Tongue (tissue), 2 donors: ENCODE measurements around the gene KIFAP3. TPM values are rescaled to one million over a fixed set of nuclear protein-coding genes. Genes with fewer than 3 reads are reported as not detected.
"Not testable (repeated sequence)": the region's sequence is repeated elsewhere in the genome, so short reads cannot be mapped to it uniquely, and the experiment has no call there.

Experiments
- DNase-seq: peaks from one replicate; pipeline ENCODE4 v3.0.0-alpha.2; 2015
- total RNA-seq: library from RNA; depleted of rRNA; stranded (reverse); fragments of >200 nt; gene quantifications from one replicate; pipeline ENCODE4 v1.2.3, GENCODE V29; 2014

KIFAP3 gene
- total RNA-seq, 1 donor from 2014 or later: 58.2 TPM

DNA sequence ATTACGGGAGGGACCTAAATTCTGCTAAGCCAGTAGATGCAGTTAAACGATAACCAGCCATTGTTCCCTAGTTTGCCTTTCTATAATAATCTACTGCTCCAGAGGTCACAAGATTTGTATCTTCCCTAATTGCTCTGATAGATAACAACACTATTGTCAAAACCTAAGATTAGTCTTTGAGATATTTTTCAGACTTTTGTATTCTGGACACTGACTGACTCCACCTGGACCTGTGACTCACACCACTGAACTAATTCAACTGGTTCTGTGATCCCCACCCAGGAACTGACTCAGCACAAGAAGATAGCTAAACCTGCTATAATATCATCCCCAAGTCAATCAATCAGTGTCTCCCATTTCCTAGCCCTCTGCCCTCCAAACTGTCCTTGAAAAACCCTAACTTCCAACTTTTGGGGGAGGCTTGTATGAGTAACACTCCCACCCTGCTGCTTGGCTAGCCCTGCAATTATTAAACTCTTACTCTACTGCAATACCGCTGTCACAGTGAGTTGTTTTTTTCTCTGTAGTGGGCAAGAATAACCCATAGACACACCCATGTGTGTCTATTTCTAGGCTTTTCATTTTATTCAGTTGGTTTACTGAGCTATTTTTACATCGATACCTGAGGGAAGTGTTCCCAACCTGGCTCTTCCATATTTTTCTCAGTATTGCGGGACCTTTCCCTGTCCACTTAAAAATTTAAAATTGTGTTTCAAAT, 11.2 kb downstream of the KIFAP3 start:
- DNase-seq: no peak

DNA sequence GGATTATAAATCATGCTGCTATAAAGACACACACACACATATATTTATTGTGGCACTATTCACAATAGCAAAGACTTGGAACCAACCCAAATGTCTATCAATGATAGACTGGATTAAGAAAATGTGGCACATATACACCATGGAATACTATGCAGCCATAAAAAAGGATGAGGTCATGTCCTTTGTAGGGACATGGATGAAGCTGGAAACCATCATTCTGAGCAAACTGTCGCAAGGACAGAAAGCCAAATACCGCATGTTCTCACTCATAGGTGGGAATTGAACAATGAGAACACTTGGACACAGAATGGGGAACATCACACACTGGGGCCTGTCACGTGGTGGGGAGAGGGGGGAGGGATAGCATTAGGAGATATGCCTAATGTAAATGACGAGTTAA, 12.8 kb downstream of the KIFAP3 start:
- DNase-seq: not testable (repeated sequence)

DNA sequence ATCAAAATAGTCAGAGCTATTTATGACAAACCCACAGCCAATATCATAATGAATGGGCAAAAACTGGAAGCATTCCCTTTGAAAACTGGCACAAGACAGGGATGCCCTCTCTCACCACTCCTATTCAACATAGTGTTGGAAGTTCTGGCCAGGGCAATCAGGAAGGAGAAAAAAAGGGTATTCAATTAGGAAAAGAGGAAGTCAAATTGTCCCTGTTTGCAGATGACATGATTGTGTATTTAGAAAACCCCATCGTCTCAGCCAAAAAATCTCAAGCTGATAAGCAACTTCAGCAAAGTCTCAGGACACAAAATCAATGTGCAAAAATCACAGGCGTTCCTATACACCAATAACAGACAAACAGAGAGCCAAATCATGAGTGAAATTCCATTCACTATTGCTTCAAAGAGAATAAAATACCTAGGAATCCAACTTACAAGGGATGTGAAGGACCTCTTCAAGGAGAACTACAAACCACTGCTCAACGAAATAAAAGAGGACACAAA, 14.4 kb downstream of the KIFAP3 start:
- DNase-seq: not testable (repeated sequence)

DNA sequence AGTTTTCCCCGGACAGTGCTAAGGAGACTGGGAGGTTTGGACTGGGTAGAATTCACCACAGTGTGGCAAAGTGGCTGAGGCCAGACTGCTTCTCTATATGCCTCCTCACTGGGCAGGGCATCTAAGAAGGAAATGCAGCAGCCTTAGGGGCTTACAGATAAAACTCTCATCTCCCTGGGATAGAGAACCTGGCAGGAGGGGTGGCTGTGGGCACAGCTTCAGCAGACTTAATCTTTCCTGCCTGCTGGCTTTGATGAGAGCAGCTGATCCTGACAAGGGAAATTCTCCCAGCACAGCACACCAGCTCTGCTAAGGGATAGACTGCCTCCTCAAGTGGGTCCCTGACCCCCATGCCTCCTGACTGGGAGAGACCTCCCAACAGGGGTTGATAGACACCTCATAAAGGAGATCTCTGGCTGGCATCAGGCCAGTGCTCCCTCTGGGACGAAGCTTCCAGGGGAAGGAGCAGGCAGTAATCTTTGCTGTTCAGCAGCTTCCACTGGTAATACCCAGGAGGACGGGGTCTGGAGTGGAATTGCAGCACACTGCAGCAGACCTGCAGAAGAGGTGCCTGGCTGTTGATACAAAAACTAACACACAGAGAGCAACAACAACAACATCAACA, 25.2 kb downstream of the KIFAP3 start:
- DNase-seq: peak; percentile 7

DNA sequence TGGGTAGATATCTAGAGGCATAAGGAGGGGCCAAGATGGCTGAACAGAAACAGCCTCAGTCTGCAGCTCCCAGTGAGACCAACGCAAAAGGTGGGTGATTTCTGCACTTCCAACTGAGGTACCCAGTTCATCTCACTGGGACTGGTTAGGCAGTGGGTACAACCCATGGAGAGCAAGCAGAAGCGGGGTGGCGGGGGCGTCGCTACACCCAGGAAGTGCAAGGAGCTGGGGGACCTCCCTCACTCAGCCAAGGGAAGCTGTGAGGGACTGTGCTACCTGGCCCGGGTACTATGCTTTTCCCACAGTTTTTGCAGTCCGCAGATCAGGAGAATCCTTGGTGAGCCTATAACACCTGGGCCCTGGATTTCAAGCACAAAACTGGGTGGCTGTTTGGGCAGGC, 26.0 kb downstream of the KIFAP3 start:
- DNase-seq: no peak

DNA sequence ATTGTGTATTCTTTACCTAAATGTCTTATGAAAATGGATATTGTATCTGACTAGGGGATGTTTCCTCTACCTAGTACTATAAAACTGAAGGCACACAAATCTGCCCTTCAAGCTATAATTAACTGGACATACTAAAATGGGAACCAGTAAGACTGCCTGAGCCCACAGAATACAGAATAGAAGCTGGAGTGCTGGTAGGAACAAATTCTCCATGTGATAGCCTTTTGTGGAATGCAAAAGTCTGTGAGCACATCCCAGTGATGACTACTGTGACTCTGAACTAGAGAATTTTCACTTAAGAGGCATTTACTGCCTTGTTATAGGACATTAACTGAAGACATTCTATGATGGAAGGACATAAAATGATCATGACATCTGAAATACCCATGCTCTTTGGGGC, 30.3 kb downstream of the KIFAP3 start:
- DNase-seq: no peak

DNA sequence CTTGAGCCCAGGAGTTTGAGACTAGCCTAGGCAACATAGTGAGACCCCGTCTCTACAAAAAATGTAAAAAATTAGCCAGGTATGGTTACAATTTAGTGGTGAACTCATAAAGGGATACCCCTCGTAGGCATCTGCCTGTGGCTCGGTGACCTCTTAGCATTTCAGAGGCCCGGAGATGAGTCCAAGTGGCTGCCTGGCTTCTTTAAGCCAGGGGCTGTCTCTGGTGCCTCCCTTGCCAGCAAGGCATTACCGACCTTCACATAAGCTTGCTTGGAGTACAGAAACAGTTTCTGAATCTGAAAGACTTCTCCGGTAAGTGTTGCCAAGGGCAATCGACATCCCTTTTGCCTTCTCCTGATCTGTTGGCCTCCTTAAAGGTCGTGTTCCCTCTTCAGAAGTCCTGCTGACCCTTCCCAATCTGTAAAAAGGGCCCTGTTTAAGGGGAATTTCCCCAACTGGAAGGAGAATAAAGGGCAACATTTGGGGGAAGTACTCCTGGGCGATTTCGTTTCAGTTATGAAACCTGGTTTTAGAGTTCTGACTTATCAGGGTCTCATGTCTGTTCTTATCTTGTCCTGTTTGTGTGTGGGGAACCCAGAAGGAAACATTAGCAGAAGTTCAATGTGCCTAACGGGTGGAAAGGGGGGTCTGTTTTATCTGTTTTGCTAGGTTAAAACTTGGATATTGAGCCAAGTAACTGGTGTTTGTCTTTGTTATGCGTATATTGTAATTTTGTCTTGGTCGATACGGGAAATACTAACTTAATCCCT, 32.9 kb downstream of the KIFAP3 start:
- DNase-seq: no peak

DNA sequence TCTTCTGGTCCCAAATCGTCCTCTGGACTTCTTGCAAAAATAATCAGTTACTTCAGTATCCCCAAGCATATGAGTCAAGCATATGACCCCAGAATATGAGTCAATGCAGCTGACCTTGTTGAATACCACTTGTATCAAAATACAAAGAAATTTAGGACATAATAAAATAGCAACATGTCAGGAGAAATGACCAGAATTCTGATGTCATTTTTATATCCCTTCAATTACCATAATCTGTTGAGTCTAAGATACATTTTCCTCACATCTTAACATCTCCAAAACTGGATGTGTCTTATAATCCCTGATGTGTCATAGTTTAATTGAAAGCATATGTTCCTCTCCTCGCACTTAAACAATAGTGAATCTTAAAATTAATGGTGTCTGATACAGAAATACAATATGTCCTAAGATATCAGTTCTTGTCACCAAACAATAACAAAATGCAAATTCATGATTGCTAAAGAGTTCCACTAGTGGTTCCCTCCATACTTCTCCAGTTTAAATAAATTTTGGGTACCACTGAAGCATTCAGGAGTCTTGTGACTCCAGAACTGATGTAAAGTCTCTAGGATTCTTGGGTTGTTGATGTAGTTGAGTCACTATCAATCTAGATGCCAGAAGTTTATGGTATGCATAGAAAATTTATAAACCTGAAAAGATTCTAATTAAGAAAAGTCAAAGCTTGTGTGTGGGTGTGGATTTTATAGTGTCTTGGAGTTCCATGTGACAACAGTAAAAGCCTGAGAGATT, 41.8 kb downstream of the KIFAP3 start:
- no peak for DNase-seq

DNA sequence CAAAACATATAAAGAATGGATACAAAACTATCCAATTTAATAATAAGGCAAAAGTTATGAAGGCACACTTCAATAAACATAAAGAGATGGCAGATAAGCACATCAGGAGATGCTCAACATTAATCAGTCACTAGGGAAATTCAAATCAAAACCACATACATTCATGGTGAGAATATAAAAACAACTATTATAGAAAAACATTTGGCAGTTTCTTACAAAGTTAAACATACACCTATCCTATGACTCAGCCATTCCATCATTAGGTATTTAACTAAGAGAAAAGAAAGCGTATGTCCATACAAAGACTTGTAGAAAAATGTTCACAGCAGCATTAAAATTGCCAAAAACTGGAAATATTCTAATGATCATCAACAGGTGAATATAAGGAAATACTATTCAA, 44.3 kb downstream of the KIFAP3 start:
- no peak for DNase-seq

DNA sequence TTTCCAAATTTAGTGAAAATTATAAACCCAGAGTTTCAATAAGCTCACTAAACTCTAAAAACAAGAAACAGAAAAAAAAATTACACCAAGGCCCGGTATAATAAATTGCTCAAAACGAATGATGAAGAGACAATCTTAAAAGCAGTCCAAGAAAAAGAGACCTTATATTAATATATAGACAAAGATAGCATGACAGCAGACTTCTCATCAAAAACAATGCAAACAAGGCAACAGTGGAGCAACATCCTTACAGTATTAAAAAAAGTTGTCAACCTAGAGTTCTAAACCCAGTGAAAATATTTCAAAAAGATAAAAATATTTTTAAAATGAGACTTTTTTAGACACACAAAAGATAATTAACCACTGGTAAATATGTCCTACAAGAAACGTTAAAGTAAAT, 46.7 kb downstream of the KIFAP3 start:
- DNase-seq: no peak

DNA sequence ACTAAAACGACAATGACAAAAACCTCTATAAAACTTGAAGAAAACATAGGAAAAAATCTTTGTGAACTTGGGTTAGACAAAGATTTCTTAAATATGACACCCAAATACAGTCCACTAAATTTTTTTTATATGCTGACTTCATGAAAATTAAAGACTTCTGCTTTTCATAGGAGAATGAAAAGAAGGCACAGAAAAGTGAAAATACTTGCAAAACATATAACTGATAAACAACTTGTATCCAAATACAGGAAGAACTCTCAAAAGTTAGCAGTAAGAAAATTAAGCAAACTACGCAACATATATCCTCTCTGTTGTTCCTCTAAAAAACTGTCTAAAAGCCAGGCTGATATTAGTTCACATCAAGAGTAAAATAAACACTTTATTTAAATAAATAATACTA, 53.6 kb downstream of the KIFAP3 start:
- no peak for DNase-seq

DNA sequence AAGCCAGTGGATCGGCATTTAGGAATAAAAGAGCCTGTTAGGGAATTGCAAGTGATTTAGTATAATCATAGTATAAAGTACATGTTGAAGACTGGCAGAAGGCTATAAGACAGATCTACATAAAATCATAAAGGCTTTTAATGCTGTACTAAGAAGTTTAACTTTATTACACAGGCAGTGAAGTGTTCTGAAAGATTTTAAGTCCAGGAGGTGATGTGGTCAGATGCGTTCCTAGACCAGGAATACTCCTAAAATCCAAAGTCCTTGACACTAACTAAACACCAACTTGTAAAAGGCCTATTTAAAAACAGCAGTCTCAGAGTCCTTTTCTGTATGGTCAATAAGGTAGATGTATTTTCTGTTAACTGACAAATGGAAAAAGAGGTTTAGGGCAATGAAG, 57.0 kb downstream of the KIFAP3 start:
- no peak for DNase-seq

DNA sequence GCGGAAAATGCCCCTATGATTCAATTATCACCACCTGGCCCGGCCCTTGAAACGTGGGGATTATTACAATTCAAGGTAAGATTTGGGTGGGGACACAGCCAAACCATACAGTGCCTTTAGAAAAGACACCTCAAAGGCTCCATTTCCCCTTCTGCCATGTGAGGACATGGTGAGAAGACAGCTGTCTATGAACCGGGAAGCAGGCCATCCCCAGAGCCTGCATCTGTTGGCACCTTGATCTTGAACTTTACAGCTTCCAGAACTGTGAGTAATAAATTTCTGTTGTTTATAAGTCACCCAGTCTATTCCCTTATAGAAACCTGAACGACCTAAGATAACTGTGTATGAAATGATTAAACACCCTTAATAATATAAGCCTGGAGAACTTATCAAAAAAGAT, 61.6 kb downstream of the KIFAP3 start:
- DNase-seq: no peak

DNA sequence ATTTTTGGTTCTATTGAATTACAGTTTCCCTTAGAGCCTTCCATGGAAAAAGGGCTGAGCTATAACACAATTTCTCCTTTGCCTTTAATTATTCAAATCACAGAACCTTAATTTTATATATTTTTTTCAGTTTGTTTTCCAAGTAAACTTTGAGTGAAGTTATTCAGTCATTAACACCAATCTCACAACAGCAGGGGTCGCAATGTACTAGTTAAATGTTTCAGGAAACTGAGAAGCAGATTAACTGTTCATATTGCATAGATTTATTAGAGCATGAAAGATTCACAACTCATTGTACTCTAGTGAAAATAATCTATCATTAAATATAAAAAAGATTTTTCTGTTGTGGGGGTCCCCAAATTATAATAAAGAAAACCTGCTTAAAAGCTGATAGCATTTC, 64.1 kb downstream of the KIFAP3 start:
- DNase-seq: peak; percentile 78

DNA sequence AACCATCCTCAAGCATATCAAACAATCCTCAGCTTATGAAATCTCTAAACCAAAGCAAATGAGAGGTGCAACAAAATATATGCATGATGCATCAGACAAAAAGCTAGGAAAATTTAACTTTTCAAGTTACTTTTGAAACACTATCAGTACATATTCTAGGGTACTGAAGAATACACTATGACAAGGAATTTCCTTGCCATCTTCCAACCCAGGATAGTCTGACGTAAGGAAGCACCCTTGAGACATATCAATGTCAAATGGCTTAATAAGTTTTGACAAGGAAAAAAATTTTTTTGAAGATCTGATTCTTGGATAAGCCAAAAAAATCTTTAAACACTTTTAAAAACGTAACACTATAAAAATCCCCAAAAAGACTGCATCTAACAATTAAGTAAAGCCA, 64.9 kb downstream of the KIFAP3 start:
- no peak for DNase-seq

DNA sequence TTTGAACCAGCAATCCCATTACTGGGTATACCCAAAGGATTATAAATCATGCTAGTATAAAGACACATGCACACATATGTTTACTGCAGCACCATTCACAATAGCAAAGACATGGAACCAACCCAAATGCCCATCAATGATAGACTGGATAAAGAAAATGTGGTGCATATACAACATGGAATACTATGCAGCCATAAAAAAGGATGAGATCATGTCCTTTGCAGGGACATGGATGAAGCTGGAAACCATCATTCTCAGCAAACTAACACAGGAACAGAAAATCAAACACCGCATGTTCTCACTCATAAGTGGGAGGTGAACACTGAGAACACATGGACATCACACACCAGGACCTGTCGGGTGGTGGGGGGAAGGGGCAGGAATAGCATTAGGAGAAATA, 65.8 kb downstream of the KIFAP3 start:
- DNase-seq: not testable (repeated sequence)

DNA sequence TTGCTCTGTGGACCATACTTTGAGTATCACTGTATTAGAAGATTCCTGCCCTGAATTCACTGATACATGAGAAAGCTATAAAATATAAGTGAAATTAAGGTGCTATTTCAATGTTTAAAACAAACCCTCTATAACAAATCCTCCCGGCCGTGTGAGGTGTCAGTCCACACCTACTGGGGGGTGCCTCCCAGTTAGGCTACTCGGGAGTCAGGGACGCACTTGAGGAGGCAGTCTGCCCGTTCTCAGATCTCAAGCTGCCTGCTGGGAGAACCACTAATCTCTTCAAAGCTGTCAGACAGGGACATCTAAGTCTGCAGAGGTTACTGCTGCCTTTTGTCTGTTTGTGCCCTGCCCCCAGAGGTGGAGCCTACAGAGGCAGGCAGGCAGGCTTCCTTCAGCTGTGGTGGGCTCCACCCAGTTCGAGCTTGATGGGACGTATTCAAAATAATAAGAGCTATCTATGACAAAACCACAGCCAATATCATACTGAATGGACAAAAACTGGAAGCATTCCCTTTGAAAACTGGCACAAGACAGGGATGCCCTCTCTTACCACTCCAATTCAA, 71.1 kb downstream of the KIFAP3 start:
- not testable (repeated sequence) for DNase-seq

DNA sequence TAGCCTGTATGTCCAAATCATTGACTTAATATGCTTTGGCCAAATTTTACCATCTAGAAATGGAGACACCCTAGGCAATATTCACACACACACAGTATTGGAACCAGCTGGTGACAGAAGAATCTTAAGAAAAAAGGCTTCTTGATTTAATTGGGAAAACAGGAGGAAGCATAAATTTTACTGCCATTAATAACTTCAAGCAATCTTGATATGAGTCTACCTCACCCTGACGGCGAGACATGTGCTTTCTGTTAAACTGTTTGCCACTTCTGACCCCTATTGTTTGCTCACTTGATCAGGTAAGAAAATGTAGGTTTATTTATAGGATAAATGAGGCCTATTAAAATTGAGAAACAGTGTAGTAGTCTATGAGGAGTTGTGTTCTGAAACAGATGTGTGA, 73.2 kb downstream of the KIFAP3 start:
- no peak for DNase-seq

DNA sequence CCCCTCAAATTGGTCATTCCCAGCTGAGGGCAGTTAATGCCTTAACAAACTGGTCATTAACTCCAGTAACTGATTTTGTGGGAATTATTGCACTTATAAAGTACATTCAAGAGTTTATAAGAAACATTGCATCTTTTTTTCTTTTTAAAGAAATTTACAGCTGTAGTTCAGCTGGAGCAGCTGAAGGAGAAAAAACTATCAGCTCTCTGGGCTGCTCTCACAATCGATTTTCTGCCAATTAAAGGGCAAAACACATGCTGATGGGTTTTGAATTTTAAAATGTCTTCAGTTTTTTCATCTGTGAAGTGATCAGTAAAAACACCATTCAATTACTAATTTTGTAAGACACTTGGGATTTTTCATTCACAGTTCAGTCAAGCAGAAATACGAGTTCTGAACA, 74.7 kb downstream of the KIFAP3 start:
- peak; percentile 66 for DNase-seq

DNA sequence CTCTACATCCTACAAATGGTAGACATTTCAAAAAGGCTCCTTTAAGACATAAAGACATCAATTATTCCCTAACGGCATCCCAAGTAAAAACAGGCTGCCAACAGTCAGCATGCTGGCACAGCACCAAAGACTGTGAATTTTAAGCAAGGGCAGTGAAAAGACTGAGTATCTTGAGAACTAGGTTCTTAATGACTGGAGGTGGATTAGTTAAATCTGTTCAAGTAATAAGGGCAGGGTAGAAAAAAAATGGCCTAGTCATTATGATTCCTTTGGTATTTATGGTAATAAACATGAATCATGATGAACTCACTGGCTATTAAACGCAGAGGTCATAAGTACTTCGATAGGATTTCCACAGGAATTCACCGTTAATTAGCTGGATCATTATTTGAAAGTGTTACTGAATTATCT, 75.2 kb downstream of the KIFAP3 start:
- DNase-seq: peak; percentile 74

DNA sequence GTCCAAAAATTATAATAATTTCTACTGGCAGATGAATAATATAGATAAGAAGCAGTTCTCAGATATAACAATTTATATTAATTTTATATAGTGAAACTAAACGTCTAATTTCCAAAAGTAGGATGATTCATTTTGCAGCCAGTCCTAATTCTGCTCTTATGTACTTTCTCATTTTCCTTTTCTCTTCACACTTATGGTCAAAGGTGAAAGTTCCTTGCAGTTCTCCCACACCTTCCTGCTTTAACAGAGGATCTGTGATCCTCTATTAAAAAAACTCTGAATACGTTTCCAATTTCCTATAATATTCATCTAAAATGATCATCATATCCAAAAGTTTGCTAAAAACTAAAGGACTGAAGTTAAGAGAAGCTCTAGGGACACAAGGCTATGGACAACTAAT, 78.5 kb downstream of the KIFAP3 start:
- DNase-seq: no peak

DNA sequence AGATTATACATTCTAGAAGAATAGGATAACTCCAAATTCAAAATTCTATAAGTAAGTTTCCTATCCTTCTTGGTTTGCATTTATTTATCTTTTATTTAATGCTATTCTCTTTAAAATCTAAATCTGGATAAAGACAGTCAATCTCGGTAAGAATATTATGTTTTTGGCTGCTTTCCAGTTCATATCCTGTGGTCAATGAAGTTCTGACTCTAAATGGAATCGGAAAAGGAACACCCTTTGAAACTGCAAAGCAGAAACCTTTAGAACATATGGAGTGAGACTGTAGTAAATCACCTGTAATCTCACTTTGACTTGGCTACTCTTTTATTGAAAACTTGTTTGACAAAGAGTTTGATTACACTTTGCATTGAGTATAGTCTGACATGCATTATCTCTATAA, 85.2 kb downstream of the KIFAP3 start:
- no peak for DNase-seq
